Testis (tissue), 3 donors: ENCODE results near the gene PRPSAP1. TPM values are rescaled to one million over a fixed set of nuclear protein-coding genes. Genes with fewer than 3 reads are reported as not detected.
A peak's percentile ranks its signal among the peaks of the same experiment; 100 is the strongest.

ENCODE experiments used
- DNase-seq: peaks from one replicate; pipeline ENCODE4 v3.0.0-alpha.2; 2019
- H3K27ac ChIP-seq, 2 donors: fragments of 200-600 bp; sonication (generic); one replicate each; pipeline ENCODE4 v1.5.1; 2019
- H3K27me3 ChIP-seq: fragments of 200-600 bp; sonication (generic); one replicate; pipeline ENCODE4 v1.5.1; 2019
- H3K36me3 ChIP-seq: fragments of 200-600 bp; sonication (generic); one replicate; pipeline ENCODE4 v1.5.1; 2017; ENCODE audit warnings: low read depth; ENCODE audit errors: missing control alignments
- H3K4me1 ChIP-seq: fragments of 200-600 bp; sonication (generic); one replicate; pipeline ENCODE4 v1.5.1; 2019
- H3K4me3 ChIP-seq, 2 donors: fragments of 200-600 bp; sonication (generic); one replicate each; pipeline ENCODE4 v1.5.1; 2017 to 2019
- H3K9me3 ChIP-seq: fragments of 200-600 bp; sonication (generic); one replicate; pipeline ENCODE4 v1.5.1; 2017
- POLR2A ChIP-seq: fragments of 450-650 bp; IDR thresholded peaks from one replicate; pipeline ENCODE4 v1.6.1; 2017; ENCODE audit warnings: antibody characterized with exemption, mild to moderate bottlenecking, moderate library complexity
- WGBS, 2 donors: methylation state at CpG; one replicate each; pipeline ENCODE4 v1.1.5; 2018; 5-methylcytosine and 5-hydroxymethylcytosine counted together
- intact Hi-C: fragments of 100-400 bp; cut with DNase I; formaldehyde crosslinking; loops from one replicate; pipeline ENCODE4 v1.15.1; 2023; ENCODE audit warnings: low total_unique reads
- polyA plus RNA-seq: library from polyadenylated mRNA; stranded (reverse); fragments of 350-450 nt; fragmentation: Illumina TruSeq; extraction: RNeasy Lipid Tissue Mini Kit (QIAGEN cat#74804); gene quantifications from one replicate; pipeline ENCODE4 v1.2.3, GENCODE V29; 2014; ENCODE audit warnings: low read depth, low replicate concordance; ENCODE audit not compliant: insufficient read depth
- total RNA-seq, 2 donors: library from RNA; depleted of rRNA; stranded (reverse); fragments of >200 nt; gene quantifications; one replicate each; pipeline ENCODE4 v1.2.3, GENCODE V29; 2016
- TF ChIP-seq, protein P1 (sequence below), 3 experiments: fragments of 450-650 bp in 2 of 3; fragments of 200-600 bp in 1 of 3; sonication (generic) in 1 of 3; IDR thresholded peaks; one replicate each; pipeline ENCODE4 v1.5.1; 2016 to 2019; ENCODE audit warnings: antibody characterized with exemption in 3 of 3, mild to moderate bottlenecking in 2 of 3, moderate library complexity in 1 of 3

PRPSAP1 gene
- total and polyA plus RNA-seq, 3 donors from 2014 or later = 132 to 184 (median 152) TPM

DNA sequence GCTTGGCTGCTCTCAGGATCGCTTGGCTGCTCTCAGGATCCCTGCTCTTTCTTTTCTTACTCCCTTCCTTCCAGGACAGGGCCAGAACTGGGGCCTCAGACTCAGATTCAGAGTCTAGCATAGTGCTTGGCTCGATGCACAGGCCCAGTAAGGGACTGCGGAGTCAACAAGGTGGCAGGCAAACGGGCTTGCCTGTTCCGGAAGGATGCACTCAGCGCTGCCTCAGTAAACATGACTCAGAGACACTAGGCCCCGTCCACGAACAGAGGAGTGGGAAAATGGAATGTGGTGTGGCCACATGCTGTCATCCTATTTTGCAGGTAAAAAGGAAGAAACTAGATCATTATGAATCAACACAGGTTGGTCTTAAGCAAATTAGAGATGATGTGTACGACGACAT is 40.5 kb upstream of the PRPSAP1 start:
- no peaks in the 10 kb centered on the region for H3K36me3 ChIP-seq
- no peak overlapping the region for H3K4me3 ChIP-seq
- TF ChIP-seq POLR2A = no peak
- TF ChIP-seq, protein P1, sequence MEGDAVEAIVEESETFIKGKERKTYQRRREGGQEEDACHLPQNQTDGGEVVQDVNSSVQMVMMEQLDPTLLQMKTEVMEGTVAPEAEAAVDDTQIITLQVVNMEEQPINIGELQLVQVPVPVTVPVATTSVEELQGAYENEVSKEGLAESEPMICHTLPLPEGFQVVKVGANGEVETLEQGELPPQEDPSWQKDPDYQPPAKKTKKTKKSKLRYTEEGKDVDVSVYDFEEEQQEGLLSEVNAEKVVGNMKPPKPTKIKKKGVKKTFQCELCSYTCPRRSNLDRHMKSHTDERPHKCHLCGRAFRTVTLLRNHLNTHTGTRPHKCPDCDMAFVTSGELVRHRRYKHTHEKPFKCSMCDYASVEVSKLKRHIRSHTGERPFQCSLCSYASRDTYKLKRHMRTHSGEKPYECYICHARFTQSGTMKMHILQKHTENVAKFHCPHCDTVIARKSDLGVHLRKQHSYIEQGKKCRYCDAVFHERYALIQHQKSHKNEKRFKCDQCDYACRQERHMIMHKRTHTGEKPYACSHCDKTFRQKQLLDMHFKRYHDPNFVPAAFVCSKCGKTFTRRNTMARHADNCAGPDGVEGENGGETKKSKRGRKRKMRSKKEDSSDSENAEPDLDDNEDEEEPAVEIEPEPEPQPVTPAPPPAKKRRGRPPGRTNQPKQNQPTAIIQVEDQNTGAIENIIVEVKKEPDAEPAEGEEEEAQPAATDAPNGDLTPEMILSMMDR (IDR thresholded peaks at IDR 0.05) = no peak
- DNase-seq = no peak
- intact Hi-C loops = no loop called here
- no peak overlapping the region for H3K27ac ChIP-seq
- H3K9me3 ChIP-seq = no peaks in the 10 kb centered on the region
- WGBS, 2 donors = 91 to 97% methylated on average over 10 of the region's 10 CpGs
- peaks cover 3% of the 10 kb centered on the region for H3K4me1 ChIP-seq
- no peaks in the 10 kb centered on the region for H3K27me3 ChIP-seq

DNA sequence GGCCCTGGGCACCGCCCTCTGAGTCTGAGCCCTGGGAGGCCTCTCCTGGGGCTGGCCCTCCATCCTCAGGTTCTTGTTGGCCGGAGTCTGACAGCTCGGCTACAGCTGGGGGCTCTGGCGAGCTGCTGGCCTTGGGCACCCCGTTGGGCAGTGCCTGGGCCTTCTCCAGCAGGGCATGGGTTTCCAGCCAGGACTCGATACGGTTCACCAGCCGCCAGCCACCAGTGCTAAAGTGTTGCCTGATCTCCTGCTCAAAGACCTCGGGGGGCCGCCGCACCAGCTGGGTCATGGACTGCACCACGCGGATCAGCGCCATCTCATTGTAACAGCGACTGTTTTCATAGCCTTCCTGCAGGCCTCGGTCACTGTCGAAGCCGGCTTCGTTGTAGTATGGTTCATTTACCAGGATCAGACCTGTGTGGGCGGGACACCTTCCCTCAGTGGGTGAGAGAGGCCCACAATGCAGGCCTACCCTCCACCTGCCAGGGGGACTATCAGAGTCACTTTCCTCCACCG is 37.5 kb upstream of the PRPSAP1 start:
- H3K27ac ChIP-seq = no peak overlapping the region
- H3K27me3 ChIP-seq = no peaks in the 10 kb centered on the region
- no peak for DNase-seq
- peaks cover 5% of the 10 kb centered on the region for H3K4me1 ChIP-seq
- 92 to 94% methylated on average over 7 to 21 of the region's 21 CpGs for WGBS, 2 donors
- TF ChIP-seq POLR2A = no peak
- TF ChIP-seq, protein P1 (IDR thresholded peaks at IDR 0.05) = no peak
- no peaks in the 10 kb centered on the region for H3K36me3 ChIP-seq
- H3K9me3 ChIP-seq = no peaks in the 10 kb centered on the region
- intact Hi-C loops = no loop called here
- no peak overlapping the region for H3K4me3 ChIP-seq

DNA sequence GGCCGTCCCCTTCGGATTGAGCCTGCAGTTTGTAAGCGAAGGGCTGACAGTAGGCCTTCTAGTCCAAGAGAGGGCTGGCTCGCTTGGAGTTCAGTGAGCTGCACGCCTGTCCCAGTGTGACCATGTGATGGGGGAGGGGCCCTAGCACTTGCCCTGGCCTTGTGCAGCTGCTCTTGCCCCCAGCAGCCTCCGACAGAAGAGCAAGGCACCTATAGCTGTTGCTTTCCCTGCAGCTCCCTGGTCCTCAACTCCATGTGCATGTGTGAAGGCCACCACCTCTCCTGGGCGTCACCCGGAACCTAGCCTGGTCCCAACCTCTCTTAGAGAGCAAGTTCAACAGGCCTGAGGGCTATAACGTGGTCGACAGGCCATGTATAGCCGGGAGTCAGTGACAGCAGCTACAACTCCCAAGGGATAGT is 36.3 kb upstream of the PRPSAP1 start:
- H3K4me3 ChIP-seq = no peak overlapping the region
- intact Hi-C loops = no loop called here

DNA sequence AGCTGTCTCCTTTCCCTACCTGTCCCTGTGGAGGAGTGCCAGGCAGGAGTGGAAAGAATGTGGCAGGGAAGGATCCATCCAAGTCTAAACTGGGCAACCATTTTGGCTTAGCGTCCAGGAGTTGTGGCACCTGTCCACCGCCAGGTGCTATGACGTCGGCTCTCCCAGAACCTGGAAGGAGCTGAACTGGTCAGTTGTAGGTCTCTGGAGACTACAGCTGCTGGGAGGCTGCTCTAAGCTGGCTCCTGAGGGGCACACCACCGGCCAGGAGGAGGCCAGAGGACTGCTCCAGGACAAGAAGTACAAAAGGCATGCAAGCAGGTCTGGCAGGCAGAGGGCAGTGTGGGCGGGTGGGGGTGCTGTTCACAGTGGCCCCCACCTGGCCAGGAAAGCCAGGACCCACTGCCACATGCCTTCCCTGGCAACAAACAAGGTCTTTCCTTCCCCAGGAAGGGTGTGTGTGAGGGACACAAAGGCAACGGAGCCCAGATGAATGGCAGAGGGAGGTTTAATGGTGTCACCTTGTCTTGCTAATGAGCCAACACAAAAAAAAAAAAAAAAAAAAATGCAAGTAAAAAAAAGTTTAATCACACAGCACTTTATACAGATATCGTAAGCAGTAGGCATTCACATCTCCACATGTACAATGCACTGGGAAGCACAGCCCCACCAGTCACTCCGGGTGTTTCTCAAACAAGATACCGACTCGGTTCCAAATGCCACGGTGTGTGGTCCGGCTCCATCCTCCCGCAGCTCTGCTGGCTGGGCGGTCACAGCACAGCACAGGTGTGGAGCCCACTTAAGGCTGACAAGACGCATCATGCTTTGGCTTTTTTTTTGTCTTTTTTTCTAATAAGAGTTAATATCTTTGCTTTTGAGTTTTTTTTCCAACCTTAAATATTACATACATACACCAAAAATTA is 35.5 kb upstream of the PRPSAP1 start:
- intact Hi-C loops = no loop called here
- Histone ChIP-seq H3K9me3 (no peaks in the 10 kb centered on the region), H3K4me3 (no peak overlapping the region), H3K27me3 (no peaks in the 10 kb centered on the region), H3K36me3 (no peaks in the 10 kb centered on the region), H3K4me1 (peaks cover 15% of the 10 kb centered on the region), H3K27ac (no peak overlapping the region)
- WGBS, 2 donors = 64 to 73% methylated on average over 16 of the region's 16 CpGs
- DNase-seq = no peak
- TF ChIP-seq, protein P1 (IDR thresholded peaks at IDR 0.05) = no peak
- no peak for TF ChIP-seq POLR2A

More for the DNA sequence above, 36.3 kb upstream of the PRPSAP1 start:
- peak; percentile 52 for DNase-seq
- Histone ChIP-seq H3K9me3 (no peaks in the 10 kb centered on the region), H3K4me1 (peaks cover 15% of the 10 kb centered on the region), H3K36me3 (no peaks in the 10 kb centered on the region), H3K27ac (no peak overlapping the region), H3K27me3 (no peaks in the 10 kb centered on the region)
- TF ChIP-seq, protein P1 (IDR thresholded peaks at IDR 0.05) = no peak
- 75 to 78% methylated on average over 10 to 11 of the region's 11 CpGs for WGBS, 2 donors
